ENCODE measurements around the gene PCDHB6. TPM values are rescaled to one million over a fixed set of nuclear protein-coding genes. Genes with fewer than 3 reads are reported as not detected.
"Not testable (repeated sequence)": the region's sequence is repeated elsewhere in the genome, so short reads cannot be mapped to it uniquely, and the experiment has no call there.

The PCDHB6 gene
- total RNA-seq, 6 donors from 2014 or later = 0.46 to 1.0 (median 0.77) TPM; not detected in 1

GRCh38 chr5:141135030-141135717, 14.7 kb upstream of the PCDHB6 start, which contains the start of gene PCDHB5:
TSS of gene PCDHB5 (plus strand) at chr5:141135206. CDS start at chr5:141135435, 229 bp downstream.
- Histone ChIP-seq H3K27me3 (no peaks in the 10 kb centered on the region), H3K4me3 (peak within 1 kb of the TSS in 3 of 4 donors; percentile 32 to 39 (median 39)), H3K4me1 (no peaks in the 10 kb centered on the region), H3K9me3 (peaks cover 8 to 49% (median 37%) of the 10 kb centered on the region in 4 donors), H3K36me3 (no peaks in the 10 kb centered on the region), H3K27ac (peak within 1 kb of the TSS in 1 of 4 donors; percentile 36)
- no peak for DNase-seq
- TF ChIP-seq CTCF (IDR thresholded peaks at IDR 0.05) (peak in 1 of 6 experiments; percentile 8), EP300 (IDR thresholded peaks at IDR 0.05) (no peak), POLR2AphosphoS5 (IDR thresholded peaks at IDR 0.05) (no peak), POLR2A (IDR thresholded peaks at IDR 0.05) (no peak)
- no peak for ATAC-seq (ENCODE audit: low FRiP score in 2 of 2)
- WGBS, 2 donors = 23% methylated on average over 22 of the region's 22 CpGs

- H3K9me3 ChIP-seq = peaks cover 8 to 52% (median 37%) of the 10 kb centered on the region in 4 donors
- ATAC-seq (ENCODE audit: low FRiP score in 2 of 2) = no peak
- no peaks in the 10 kb centered on the region for H3K27me3 ChIP-seq
- peak in 1 of 2 donors; percentile 39 for DNase-seq
- H3K36me3 ChIP-seq = no peaks in the 10 kb centered on the region
- peak overlapping the region in 3 of 4 donors; percentile 32 to 39 (median 39) for H3K4me3 ChIP-seq
- no peaks in the 10 kb centered on the region for H3K4me1 ChIP-seq
- TF ChIP-seq POLR2AphosphoS5 (IDR thresholded peaks at IDR 0.05) = no peak
- no peak for TF ChIP-seq POLR2A (IDR thresholded peaks at IDR 0.05)
- no peak for TF ChIP-seq CTCF (IDR thresholded peaks at IDR 0.05)
- no peak for TF ChIP-seq EP300 (IDR thresholded peaks at IDR 0.05)
- no peak overlapping the region for H3K27ac ChIP-seq
- 43 to 50% methylated on average over 19 of the region's 19 CpGs for WGBS, 2 donors
Measured at GRCh38 chr5:141135718-141136266, 14.1 kb upstream of the PCDHB6 start.

GRCh38 chr5:141137346-141137745, 12.5 kb upstream of the PCDHB6 start:
- 48% methylated on average over 19 of the region's 34 CpGs; no CpG with 5 or more reads in 1 of the 2 donors for WGBS, 2 donors
- not testable (repeated sequence) for H3K27me3 ChIP-seq; H3K27ac ChIP-seq; H3K36me3 ChIP-seq; H3K4me1 ChIP-seq; ATAC-seq (ENCODE audit: low FRiP score in 2 of 2); H3K4me3 ChIP-seq
- H3K9me3 ChIP-seq = peaks cover 8 to 52% (median 37%) of the 10 kb centered on the region in 4 donors
- DNase-seq = peak in 1 of 2 donors; percentile 71

GRCh38 chr5:141150224-141150992, 551 bp downstream of the PCDHB6 start:
- DNase-seq = peak in 1 of 2 donors; percentile 47
- no peak for TF ChIP-seq POLR2AphosphoS5 (IDR thresholded peaks at IDR 0.05)
- TF ChIP-seq POLR2A (IDR thresholded peaks at IDR 0.05) = no peak
- no peak for TF ChIP-seq CTCF (IDR thresholded peaks at IDR 0.05)
- no peak for TF ChIP-seq EP300 (IDR thresholded peaks at IDR 0.05)
- peaks cover 16 to 46% (median 31%) of the 10 kb centered on the region in 4 donors for H3K9me3 ChIP-seq

GRCh38 chr5:141150993-141151325, 1.1 kb downstream of the PCDHB6 start:
- Histone ChIP-seq H3K9me3 (peaks cover 16 to 46% (median 35%) of the 10 kb centered on the region in 4 donors), H3K4me3 (no peak overlapping the region), H3K36me3 (no peaks in the 10 kb centered on the region), H3K27me3 (no peaks in the 10 kb centered on the region), H3K27ac (no peak overlapping the region), H3K4me1 (no peaks in the 10 kb centered on the region)
- no peak for DNase-seq
- no peak for TF ChIP-seq CTCF (IDR thresholded peaks at IDR 0.05)
- no peak for TF ChIP-seq EP300 (IDR thresholded peaks at IDR 0.05)
- no peak for TF ChIP-seq POLR2A (IDR thresholded peaks at IDR 0.05)
- no peak for TF ChIP-seq POLR2AphosphoS5 (IDR thresholded peaks at IDR 0.05)
- ATAC-seq (ENCODE audit: low FRiP score in 2 of 2) = no peak
- WGBS, 2 donors = 34 to 42% methylated on average over 13 of the region's 13 CpGs

More at GRCh38 chr5:141150224-141150992, 551 bp downstream of the PCDHB6 start:
- ATAC-seq (ENCODE audit: low FRiP score in 2 of 2) = no peak
- H3K27me3 ChIP-seq = no peaks in the 10 kb centered on the region
- H3K36me3 ChIP-seq = no peaks in the 10 kb centered on the region
- peak overlapping the region in 1 of 4 donors; percentile 17 for H3K4me3 ChIP-seq
- H3K27ac ChIP-seq = no peak overlapping the region
- 29 to 41% methylated on average over 24 to 33 of the region's 33 CpGs for WGBS, 2 donors
- H3K4me1 ChIP-seq = no peaks in the 10 kb centered on the region

GRCh38 chr5:141151632-141152031, 1.8 kb downstream of the PCDHB6 start:
- H3K27ac ChIP-seq; ATAC-seq (ENCODE audit: low FRiP score in 2 of 2); H3K36me3 ChIP-seq; H3K4me1 ChIP-seq; H3K27me3 ChIP-seq; H3K4me3 ChIP-seq: not testable (repeated sequence)
- 48% methylated on average over 26 of the region's 41 CpGs; no CpG with 5 or more reads in 1 of the 2 donors for WGBS, 2 donors
- peak in 1 of 2 donors; percentile 63 for DNase-seq
- peaks cover 16 to 49% (median 41%) of the 10 kb centered on the region in 4 donors for H3K9me3 ChIP-seq

- peaks cover 18 to 54% (median 45%) of the 10 kb centered on the region in 4 donors for H3K9me3 ChIP-seq
- DNase-seq = peak in 1 of 2 donors; percentile 67
- H3K27ac ChIP-seq; ATAC-seq (ENCODE audit: low FRiP score in 2 of 2); H3K4me3 ChIP-seq; H3K36me3 ChIP-seq; H3K27me3 ChIP-seq; H3K4me1 ChIP-seq: not testable (repeated sequence)
- 25 to 37% methylated on average over 2 to 5 of the region's 36 CpGs for WGBS, 2 donors
Measured at GRCh38 chr5:141152096-141152495, 2.2 kb downstream of the PCDHB6 start.
